GM18520 (cell line): ENCODE measurements around the gene EYS.

ENCODE experiments used
- ATAC-seq: cut with Tn5 transposase; IDR thresholded peaks from one replicate; pipeline ENCODE4 v1.9.1; 2021; ENCODE audit not compliant: unreplicated experiment

The EYS gene

DNA sequence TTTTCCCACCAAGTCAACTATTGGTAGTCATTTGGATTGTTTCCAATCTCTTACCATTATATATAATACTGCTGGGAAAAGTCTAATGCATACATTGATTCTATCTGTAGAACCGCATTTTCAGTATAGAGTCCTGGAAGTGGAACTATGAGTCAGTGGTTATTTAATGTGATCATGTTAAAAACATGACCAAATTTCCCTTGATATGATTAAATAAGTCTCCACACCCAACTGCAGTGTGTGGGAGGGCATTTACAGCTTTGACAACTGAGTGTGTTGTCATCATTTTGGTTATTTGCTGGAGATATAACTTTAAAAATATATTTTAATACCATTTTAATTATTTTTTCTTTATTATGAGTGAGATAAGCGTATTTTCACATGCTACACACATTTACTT is 1027.6 kb downstream of the EYS start:
- no peak for ATAC-seq

DNA sequence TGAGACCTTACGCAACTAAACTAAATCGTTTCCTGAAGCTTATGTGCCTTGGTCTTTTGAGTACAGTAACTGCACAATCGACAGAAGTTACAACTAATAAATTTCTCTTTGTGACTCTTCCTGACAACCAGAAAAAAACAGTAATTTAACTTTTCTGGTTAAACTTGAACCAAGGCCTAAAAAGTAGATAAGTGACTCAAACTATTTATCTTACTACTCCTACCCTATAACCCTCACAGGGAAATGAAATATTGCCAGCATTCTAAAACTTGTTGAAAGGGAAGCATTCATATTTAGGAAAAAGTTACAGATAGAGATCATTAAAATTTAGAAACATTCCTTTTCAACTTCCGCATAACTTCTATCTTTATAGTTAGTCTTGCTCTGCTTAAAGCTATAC is 1034.4 kb downstream of the EYS start:
- ATAC-seq: no peak

DNA sequence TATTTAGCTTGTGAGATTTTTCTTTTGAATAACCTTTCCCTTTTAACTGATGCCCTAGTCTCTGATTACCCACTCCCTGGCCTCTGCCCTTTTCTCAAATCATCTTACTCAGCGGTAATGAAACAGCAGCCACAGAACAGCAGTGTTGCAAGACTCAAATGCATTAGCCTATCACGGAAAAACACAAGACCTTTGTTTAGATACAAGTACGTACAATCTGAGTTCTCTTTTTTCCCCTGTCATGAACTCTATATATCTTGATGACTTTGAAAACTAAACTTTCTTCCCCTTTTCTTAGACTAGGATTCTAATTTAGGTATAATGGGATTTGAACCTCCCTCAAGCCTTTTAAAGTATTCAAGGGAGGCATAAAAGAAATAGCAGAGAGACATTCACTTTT is 1034.9 kb downstream of the EYS start:
- ATAC-seq: no peak

DNA sequence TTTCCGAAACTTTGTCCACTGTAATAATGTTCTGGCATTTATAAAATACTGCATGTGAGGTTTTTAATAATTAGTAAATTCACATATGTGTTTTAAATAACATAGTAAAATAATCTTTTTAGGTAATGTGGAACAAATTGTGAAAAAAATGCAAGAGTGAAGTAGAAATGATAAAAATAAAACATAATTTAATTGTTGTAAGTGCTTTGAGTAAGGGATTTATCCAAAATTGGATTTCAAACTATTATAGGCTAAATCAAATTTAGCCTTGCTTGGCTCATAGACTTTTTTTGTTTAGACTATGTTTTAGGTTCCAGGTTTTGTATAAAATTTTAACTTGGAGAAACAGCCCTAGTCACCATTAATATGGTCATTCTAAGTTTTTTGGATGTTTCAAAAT is 1041.9 kb downstream of the EYS start:
- ATAC-seq: no peak

DNA sequence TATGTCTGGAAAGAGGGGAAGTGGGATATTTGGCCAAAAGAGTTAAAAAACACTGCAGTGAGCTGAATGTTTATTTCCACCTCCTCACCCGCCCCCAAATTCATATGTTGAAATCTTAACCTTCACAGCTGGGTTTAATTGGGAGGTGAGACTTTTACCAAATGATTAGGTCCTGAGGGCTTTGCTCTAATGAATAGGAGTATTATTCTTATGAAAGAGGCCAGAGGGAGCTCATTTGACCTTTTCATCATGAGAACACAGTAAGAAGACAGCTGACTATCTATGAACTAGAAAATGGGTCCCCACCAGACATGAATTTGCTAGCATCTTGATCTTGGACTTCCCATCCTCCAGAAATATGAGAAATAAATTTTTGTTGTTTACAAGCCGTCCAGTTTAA is 1042.5 kb downstream of the EYS start:
- ATAC-seq: no peak

DNA sequence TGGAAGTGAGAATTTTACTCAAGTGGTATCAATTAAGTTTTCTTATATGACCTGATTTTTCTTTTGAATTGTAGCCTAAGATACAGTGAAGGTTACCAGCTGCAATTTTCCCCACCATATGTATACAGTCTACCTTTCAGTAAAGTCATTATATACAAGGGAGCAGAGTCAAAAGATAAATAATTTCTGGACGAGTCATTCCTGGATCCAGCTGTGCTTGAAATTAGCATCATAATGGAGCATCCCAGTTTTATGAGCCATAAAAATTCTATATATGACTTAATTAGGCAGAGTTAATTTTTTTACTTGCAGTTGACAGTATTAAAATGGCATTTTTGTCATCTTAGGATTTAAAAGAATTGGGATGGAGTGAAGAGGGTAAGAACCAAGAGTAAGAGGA is 1063.0 kb downstream of the EYS start:
- ATAC-seq: no peak

DNA sequence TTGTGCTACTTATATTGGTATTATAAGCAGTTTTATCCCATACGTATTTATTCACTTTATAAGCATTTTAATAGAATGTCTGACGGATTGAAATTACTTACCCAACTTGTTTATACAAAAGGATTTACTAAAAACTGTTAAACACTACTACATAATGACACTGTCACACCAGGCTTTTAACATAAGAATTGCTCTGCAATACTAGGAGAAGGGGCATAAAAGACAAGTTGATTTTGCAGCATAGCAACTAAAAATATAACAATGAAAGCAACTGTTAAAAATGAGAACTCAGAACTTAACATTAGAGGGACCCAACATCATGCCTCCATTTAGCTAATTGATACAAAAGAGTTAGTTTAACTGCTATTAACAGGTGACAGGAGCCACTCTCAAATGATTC is 1076.1 kb downstream of the EYS start:
- no peak for ATAC-seq

DNA sequence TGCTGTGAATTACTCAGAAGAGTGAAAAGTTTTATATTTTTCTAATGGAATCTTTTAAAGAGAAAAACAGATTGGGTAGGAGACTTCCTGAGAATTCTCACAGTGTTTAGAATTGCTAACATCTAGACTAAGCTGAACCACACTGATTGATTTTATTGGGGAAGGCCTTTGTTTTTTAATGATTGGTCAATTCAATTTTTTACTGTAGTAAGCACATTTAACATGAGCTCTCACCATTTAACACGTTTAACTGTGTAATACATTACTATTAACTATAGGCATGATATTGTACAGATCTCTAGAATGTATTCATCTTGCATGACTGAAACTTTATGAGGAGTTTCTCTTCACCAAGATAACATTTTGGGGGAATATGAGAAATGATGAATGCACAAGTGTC is 1084.1 kb downstream of the EYS start:
- ATAC-seq: no peak

DNA sequence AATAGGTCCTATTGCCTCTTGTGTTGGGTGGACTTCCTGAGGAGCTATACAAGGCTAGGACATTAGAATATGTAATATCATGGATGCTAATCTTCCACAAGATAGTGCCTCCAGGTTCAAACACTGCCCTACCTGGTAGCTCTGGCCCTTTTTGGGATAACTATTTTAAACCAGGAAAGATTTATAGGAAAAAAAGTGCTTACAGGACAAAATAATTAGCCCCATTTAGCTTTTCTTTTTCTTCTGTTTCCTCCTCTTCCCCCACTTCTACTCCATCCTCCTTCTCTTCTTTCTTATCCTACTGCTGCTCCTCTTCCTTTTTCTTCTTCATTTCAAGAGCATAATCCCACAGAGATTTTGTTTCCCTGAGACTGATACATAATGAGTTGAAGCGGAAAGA is 1104.0 kb downstream of the EYS start:
- no peak for ATAC-seq

DNA sequence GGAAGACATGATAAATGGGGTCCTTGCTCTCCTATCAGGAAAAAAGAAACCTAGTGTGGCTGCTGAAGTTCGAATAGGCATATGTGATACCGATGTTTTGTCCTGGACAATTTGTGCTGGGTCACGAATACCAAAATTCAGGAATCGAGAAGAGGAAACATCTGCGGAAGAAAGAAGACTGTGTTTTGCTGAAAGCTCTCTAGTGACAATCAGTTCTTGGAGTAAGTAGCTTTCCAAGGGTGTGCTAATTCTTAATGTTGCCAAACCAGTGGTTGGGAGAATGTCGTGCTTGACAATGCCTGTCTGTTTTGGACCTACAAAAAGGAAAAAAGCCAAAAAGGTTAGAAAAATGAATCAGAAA is 1115.4 kb downstream of the EYS start:
- no peak for ATAC-seq

DNA sequence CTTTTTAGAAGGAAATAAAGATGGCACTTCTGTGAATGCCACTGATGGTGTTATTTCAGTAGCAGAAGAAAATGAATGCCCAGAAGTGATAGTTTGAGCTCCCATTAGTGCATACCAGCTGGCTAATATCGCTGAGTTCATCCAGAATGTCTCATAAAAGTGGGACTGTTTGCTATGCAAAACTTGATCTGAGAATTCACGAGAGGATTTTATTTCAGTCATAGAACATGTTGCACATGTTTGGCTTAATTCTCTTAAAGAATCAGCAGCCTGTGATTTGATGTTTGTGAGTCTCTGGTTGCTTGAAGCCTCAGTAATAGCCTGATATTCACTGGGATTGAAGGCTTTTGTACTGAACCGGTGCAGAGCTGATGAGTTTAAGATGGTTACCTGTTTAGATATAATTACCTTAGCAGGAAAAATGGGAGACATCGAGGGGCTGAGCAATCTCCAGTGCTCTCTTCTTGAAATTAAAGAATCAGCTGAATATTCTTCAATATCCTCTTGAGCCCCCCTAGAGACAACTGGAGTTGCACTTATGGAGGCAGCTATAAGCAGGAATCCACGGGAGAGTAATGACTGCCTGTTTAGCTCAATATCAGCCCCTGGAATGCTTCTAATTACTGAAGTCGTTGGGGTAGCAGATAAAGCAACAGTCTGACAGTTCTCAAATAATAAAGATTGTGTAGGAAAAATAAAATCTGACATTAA is 1115.9 kb downstream of the EYS start:
- ATAC-seq: no peak

DNA sequence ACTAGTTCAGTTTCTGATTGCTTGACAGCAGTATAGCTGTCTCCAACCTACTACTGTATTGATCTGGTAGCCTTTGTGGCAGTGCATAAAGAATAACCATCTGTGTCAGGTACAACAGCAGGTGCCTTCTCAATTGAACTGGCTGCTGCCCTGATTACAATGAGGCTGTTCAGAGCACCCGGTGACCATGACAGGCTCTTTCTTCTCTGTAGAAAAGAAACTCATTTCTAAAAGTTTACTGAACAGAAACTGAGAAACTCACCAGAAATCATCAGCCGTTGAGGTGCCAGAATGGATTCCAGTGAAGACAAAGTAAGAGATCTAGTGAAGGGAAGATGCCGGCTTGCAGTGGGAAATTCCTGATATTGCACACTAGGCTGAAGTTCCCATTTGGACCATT is 1117.1 kb downstream of the EYS start:
- no peak for ATAC-seq

DNA sequence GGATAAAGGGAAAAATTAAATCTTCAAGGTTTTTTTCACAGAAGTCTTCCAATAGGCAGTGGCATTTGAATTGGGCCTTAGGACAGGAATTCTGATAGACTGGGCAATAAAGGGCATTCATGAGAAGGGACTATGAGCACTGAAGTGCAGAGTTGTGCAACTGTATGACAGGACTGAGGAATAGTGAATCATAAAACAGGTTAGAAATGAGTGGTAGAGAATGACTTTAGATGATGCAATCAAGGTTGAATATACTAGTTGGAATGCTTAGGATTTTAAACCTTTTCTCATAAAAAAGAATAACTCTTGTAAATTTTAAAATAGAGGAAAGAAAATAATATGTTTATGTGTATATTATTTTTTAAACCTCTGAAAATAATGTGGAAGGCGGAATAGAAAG is 1126.7 kb downstream of the EYS start:
- ATAC-seq: no peak

DNA sequence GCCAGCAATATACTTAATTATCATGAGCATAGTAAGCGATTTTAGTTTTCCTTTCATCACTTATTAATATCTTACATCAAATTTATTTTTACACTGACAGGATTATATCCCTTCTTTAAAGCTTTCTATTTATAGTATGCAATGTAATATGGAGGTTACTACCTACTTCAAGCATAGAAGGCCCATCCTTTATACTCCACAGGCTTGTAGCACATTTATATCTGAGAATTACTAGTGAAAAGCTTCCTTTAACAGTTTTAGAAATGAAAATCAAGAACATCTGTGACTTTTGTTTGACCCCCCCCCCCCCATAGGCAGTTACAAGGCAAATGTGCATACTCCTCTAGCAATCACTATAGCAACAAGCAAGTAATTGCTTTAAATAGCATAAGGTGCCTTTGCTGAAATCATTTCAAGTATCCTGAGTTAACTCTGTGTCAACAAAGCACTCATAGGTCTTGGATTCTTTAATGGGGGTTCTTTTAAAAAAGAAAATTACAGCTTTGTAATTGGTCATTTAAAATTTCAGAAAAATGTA is 1153.7 kb downstream of the EYS start:
- no peak for ATAC-seq

DNA sequence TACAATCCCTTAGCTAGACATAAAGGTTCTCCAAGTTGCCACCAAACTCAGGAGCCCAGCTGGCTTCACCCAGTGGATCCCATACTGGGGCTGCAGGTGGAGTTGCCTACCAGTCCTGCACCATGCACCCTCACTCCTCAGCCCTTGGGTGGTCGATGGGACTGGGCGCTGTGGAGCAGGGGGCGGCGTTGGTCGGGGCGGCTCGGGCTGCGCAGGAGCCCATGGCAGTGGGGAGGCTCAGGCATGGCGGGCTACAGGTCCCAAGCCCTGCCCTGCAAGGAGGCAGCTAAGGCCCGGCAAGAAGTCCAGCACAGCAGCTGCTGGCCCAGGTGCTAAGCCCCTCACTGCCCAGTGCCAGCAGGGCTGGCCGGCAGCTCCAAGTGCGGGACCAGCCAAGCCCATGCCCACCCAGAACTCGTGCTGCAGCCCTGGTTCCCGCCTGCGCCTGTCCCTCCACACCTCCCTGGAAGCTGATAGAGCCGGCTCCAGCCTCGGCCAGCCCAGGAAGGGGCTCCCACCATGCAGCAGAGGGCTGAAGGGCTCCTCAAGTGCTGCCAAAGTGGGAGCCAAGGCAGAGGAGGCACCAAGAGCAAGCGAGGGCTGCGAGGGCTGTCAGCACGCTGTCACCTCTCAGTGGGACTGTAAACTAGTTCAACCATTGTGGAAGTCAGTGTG is 1159.3 kb downstream of the EYS start:
- ATAC-seq: no peak

DNA sequence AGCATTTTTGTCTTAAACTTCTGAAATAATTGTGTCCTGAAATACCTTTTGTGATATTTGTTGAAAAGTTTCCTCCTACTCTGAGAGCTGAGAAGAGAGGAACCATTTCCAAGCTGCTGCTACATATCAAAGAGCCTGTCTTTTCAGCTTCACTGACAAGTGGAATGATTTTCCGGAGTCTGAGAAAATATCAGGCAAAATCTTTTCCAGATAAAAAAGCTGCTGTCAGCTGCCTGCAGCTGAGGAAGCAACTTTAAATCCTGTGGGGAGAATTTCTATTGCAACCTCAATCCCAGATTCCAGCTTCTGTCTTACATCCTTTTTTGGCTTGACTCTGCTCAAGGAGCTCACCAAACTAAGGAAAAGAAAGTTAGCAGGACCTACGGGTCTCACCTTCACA is 1167.1 kb downstream of the EYS start:
- no peak for ATAC-seq

DNA sequence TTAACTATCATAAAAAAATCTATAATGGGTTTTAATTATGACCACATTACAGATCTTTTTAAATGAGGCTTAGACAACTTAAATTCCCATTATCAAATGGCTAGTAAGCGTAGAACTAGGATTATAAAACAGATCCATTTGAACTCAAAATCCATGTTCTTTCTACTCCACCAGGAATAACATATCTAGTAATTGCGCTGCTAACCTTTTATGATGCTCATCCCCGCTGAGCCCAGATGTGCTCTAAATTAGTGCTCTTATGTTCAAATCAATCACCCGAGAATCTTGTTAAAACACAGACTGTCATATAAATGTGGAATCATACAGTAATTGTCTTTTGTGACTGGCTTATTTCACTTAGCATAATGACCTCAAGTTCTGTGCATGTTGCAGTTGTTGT is 1168.3 kb downstream of the EYS start:
- no peak for ATAC-seq

DNA sequence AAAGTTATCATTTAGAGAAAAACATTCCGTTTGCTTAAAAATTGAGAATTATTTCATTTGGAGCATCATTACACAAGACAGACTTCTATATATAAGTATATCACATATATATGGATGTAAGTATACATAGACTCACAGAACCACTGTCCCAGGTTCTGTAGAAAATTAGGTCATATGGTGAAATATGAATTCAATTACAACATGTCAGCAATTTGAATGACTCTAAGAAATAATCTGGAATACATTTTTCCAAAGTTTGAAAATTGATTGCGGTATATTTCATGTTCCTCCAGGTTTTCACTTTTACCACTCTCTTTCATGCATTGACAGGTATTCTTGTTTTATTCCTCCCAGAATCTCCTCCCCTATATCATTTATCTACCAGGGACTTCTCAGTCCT is 1179.1 kb downstream of the EYS start:
- ATAC-seq: no peak

DNA sequence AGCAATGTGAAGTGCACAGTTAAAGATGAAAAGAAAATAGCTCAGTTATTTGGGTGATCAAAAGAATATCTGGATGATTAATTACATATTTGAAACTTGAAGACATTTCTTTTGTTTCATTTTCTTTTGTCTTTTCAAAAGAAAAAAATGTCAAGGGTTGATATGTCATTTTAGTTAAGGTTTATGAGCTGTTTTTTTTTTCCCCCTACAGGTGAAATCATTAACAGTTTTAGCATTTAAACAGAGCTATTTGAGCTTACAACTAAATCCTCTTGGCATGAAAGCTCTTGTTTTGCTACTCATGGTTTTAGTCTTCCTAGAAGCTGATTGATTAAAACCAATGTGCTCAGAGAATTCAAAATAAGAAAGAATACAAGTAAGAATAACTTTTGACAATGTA is 1184.2 kb downstream of the EYS start:
- ATAC-seq: no peak

DNA sequence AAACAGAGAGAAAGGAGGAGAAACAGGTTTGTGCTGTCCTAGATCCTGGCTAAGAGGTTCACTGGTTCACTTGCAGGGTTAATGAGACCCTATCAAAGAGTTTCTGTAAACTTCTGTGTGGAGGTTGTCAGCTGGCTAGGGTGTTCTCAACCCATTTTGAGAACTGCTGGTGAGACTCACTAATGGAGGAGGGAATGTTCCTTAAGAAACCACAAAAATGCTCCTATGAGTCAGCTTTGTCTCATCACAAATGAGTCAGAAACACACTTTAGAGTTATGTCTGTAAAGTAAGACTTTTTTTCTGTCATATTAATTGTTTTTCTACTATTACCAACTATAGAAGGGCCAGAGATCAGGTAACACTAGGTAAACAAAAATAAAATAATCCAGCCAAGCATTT is 1187.0 kb downstream of the EYS start:
- no peak for ATAC-seq

DNA sequence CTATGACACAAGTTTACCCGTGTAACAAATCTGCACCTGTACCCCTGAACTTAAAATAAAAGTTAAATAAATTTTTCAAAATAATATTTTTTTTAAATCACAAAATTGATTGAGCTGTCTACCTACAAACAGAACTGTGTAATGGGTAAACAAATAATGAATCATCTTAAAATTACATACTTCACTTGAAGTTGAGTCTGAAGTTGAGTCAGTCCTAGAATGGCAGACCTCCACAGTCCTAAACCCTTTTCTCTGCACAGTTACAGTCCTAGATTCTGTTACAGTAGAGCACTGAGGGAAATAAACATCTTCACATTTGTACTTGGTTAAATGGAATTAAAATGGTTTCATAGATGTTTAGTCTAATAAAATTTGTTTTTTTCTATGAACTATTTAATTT is 1190.6 kb downstream of the EYS start:
- no peak for ATAC-seq

DNA sequence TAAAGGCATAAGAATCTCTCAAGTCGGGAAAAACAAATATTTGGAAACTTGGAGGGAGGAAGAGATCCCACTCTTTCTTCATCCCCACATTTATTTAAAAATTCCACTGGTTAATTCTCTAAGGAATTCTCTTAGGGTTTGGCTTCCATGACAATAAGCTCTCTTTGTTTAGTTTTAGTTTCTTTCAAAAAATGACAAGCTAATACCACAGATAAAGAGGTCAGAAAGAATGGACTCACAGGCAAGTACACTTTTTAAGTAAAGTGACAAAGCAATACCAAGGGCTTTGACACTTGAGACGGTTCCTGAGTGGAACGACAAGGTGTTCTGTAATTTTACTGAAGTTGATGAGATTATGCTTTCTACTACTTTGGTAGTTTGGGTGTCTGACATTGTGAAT is 1199.4 kb downstream of the EYS start:
- no peak for ATAC-seq

DNA sequence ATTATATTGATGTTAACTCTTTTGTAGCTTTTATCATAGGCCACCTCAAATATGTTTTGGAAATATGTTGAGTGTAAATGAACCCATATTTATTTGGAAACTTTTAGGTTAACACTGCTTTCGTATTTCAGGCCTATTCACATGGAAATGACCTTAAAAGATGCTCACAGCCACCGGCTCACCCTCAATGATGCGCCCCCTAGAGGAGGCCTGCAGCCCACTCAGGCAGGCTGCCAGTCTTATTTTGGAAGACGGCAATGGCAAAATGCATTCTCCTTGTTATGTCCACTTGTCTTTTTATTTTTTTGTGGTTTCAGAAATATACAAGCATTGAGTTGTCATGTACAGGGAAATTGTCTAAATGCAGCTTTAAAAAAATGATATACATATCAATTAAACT is 1201.7 kb downstream of the EYS start:
- ATAC-seq: no peak
